Activated CD4-positive, alpha-beta T cell treated with anti-CD3 and anti-CD28 coated beads, Interleukin-2, amount 50 U/mL, for 24 hours (primary cell): Measurements from ENCODE around the gene CEP128.

Experiments
- DNase-seq, 2 donors: peaks; one replicate each; pipeline ENCODE4 v3.0.0-alpha.2; 2020; ENCODE audit warnings: low read depth in 1 of 2, low spot score in 1 of 2

Gene CEP128

DNA sequence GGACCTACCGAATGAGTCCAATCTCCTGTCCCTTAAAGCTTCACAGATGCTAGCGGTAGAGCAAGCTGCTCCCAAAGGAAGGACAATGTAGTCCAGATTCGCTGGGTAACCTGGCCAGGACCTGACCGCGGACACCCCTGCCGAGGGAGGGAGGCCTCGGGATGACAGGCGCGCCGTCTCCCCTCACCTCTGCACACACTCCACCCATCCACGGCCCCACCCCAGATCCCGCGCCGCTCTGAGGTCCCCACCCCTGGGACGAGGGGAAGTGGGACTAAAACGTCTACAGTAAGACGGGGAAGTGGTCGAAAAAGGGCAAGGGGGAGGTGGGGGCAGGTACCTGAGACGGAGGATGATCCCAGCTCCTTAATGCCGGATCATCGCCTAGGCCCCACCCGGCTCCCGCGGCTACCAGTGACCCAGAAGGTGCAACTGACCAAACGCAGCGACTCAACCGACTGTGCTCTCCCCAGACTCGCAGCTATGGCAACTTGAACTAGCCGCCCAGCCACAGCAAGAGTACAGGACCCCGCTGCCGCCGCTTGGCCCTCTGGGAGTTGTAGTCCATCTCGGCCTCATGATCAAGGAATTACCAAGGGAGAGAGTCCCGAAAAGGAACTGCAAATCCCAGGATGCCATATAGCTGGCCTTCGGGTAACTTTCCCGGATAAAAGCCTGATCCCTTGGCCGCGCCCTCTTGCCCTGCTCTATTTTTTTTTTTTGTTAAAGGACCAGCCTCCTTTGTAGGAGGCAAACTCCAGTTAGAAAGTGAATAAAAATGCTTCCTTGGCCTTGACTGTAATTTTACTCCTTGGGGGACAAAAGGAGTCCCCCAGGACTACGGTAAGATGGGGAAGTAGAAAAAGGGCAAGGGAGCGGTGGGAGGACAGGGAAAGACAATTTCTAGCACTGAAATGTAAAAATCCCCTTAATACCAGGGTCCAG, at the start of gene CEP128:
Gene CEP128, minus strand, starts transcription at position 498 of the 945 bp plus-strand sequence.
- DNase-seq = peak; percentile 62 to 83

DNA sequence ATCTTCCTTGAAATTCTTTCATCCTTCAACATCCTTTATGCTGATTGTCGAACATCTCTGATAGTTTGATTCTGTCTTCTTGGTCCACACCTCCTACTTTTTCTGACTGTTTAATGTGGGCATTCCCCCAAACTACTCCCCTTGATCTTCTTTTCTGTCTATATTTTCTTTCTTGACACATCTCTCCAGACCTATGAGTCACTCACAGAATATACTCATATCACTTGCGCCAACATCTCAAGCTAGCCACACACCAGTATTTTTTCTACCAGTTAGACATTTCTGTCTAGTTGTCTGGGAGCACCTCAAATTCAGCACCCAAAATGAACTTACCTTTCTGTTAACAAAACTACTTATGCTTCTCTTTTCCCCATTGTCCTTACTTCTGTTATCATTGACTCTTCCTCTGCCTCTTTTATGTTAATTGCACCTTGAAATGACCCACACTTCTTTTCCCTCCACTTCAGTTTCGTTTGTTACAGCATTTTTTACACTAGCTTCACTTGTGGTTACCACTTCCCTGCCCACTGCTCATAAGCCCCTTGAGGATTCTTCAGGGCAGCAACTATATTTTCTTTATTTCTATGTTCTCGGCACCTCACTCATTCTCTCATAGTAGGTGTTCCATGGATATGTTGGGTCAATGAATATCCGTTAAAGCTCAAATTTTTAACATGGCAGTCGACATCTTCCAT, 47.3 kb upstream of the CEP128 start:
- no peak for DNase-seq

DNA sequence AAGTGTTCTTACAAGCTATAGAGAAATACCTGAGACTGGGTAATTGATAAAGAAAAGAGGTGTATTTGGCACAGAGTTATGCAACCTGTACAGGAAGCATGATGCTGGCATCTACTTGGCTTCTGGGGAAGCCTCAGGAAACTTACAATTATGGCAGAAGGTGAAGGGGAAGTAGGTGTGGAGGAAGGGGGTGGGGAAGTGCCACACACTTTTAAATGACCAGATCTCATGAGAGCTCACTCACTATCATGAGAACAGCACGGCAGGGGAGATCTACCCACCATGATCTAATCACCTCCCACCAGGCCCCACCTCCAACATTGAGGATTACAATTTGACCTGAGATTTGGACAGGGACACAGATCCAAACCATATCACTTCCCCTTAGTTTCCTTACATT, 46.7 kb upstream of the CEP128 start:
- no peak for DNase-seq

GRCh38 chr14:80987235-80988032, 45.9 kb upstream of the CEP128 start:
- DNase-seq = peak; percentile 18 to 60

GRCh38 chr14:80982711-80983110, 41.2 kb upstream of the CEP128 start:
- DNase-seq = no peak

- DNase-seq = no peak
These were observed 40.1 kb upstream of the CEP128 start for GRCh38 chr14:80981673-80982072.

DNA sequence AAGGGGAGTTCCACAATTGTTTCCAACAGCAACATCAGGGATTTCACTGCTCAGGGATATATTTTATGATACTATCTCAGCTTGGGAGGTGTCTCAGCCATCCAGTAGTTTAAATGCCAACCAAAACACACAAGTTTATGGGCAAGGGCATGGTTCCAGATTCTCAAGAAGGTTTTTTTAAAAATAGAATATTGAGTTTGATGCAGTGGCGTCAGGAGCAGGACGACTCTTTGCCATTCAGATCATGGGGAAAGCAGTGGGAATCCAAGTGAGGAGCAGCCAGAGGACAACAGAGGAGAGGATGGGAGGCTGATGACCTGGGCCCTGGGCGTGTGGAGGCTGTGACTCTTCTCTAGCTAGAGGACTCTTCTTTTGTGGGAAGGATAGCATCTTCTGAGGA, 39.6 kb upstream of the CEP128 start:
- no peak for DNase-seq

DNA sequence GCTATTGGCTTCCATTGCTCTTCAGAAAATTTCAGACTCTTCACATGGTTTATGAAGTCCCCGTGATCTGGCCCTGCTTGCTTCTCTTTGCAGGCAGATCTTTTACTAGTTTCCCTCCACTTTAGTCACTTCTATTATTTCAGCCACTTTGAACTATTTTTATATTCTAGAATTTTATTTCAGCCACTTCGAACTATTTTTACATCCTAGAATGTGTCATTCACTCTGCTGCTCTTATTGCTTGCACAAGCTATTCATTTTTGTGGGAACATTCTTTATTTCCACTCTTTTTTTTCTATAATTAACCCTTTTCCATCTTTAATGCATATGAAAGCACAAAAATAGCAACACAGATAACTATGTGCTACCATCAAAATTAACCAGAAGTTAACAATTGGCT, 38.4 kb upstream of the CEP128 start:
- DNase-seq = no peak

GRCh38 chr14:80978403-80978802, 36.9 kb upstream of the CEP128 start:
- no peak for DNase-seq

DNA sequence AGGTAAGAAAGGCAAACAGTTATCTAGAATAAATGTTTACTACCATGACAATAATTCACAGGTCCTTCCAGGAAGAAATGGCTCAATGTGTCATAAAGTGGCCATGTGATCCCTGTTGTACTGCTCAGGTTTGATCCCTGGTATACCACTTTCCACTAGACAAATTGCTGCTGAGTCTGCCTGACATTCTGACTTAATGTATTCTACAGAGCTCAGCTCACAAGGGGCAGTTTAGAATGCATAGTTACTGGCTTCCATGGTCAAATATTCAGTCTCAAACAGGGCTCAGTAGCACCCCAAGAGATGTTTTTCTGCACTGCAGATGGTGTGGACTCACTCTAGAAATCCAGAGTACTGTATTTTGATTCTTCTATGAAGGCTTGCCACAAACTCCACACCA, 35.7 kb upstream of the CEP128 start:
- no peak for DNase-seq

DNA sequence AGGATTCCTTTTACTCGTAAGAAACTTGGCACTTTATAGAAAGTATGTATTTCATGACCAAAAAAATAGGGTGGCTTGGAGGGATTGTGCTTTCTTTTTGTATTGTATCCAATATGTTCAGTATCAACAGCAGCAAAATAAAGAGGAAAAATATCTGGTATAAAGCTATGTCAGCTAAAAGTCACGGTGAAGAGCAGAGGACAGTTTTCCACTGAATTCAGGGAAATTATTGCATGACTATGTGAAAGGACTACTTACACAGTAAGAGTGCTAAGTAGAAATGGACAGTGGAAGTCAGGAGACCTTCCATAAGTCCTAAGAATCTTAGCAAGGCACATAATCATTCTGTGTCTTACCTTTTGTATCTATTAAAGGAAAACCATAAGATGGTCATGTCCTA, 33.1 kb upstream of the CEP128 start:
- DNase-seq = no peak

DNA sequence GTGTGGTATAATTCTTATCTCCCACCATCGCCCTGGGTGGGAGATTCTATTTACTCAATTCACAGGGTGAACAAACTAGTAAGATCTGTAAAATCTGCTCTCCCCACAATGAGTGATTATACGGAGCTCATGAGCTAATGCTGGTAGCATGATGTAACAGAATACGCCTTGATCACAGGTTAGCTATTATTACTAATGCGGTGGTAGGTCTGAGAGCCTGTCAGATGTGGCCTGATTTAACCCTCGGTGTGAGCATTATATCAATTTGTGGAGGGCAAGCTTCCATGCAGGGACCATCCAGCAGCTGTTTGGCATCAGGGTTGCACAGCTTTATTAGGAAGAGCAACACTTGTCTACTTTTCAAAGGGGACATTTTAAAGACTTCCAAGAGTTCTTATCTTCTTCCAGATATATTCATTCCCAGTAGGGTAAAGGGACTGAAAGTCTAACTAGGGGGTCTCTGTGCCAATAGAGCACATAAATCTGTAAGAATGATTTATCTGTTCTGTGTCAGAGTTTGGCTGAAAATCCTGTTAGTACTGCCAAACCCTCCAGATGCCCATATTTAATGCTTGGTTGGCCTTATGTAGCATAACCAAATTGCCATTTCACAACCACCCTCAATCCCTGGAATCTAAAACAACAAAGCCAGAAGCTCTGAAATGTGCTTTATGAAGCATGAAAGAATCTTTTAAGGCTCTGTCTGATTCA, 32.5 kb upstream of the CEP128 start:
- no peak for DNase-seq

GRCh38 chr14:80965037-80965436, 23.5 kb upstream of the CEP128 start:
- no peak for DNase-seq

- DNase-seq = peak in 1 of 2 donors; percentile 49
These were observed 18.0 kb upstream of the CEP128 start for GRCh38 chr14:80959496-80959895.

DNA sequence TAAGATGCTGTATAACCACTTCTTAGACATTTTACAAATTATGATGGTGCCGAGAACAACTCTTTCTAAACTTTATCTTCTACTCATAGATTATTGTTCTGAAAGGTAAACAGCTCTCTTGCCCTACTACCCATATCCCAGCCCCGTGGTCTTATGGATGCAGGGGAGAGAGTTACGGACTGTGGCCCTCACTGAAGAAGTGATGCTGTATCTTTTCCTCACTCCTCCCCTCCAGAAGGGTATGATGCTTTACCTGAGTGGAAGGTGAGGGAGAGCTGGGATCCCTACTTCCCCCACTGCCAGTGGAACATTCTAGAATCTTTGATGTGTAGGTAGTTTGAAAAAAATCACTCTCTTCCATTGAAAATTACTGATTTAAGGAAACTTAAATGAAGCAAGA, 17.4 kb upstream of the CEP128 start:
- DNase-seq = no peak

DNA sequence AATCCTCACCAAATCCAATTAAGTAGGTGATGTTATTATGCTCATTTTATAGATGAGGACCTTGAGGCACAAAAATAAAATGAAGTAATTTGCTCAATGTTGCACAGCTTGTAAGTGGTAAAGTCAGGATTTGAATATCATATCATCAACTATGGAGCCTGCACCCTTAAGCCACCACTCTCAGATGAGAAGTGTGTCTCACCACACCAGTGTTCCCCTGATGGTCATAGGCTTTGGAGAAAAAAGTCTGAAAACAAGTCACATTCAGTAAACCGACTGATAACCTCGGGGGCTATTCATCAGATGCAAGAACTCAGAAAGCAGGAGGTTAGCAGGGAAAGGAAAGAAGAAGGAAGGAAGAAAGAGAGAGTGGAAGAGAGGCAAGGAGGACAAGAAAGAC, 16.7 kb upstream of the CEP128 start:
- no peak for DNase-seq

DNA sequence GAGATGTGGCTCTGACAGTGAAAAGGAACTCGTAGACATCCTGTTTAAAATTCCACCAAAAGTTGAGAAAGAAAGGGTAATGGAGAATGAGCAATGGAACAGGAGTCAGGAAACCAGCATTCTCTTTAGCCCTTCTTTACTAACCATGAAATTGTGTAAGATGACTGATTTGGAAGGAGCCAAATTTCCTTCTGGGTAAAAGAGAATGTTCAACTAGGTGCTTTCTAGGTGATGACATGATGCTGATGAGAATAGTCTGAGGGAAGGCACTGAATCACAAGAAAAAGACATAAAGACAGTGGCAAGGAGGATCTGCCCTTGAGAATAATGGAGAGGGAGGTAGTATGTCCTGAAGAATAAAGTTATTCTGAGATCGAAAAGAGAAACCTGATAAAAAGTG, 16.1 kb upstream of the CEP128 start:
- no peak for DNase-seq

DNA sequence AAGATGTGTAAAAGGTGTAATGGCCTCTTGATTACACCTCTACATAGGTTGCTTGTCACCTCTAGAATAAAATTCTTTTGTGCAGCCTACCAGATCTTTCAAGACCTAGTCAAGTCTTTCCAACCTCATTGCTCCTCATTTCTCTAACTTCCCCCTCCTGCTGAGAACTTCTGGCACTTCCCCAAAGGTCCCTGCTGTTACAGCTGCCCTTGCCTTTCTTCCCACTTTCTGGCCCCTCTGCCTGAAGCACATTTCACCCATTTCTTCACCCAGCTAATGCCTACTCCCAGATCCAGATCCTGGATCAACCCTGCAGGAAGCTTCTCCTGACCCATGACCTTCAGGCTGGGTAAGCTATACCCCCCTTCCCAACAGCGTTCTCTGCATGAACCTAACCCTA, 15.4 kb upstream of the CEP128 start:
- DNase-seq = no peak

DNA sequence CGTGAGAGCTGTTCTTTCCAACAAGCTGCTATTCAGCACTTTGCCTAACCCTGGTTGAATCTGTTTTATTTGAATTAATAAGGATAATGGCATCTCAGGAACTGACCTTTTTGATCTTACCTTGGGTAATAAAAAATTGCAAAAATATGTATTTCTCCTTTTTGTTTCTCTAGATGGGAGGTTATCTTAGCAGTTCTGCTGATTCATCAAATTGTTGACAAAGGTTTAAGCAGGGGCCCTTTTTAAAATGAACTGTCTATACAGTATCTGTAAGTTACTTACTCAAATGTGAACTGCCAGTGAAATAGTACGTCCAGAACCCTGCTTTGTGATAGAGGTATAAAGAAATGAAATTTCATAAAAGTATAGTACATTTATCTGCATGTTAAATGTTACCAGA, 14.6 kb upstream of the CEP128 start:
- DNase-seq = no peak

- DNase-seq = no peak
These were observed 13.9 kb upstream of the CEP128 start, which contains the start of gene TSHR for GRCh38 chr14:80955416-80955941. TSS of gene TSHR (plus strand) at chr14:80955621. CDS start at chr14:80955681, 60 bp downstream.
